GM21447 (cell line): ENCODE results near the gene GDPD5.
"Not testable (repeated sequence)": the region's sequence is repeated elsewhere in the genome, so short reads cannot be mapped to it uniquely, and the experiment has no call there.

Source experiments
- ATAC-seq: cut with Tn5 transposase; IDR thresholded peaks from one replicate; pipeline ENCODE4 v1.9.1; 2021; ENCODE audit not compliant: unreplicated experiment

Gene GDPD5

GRCh38 chr11:75430714-75431532 is 94.8 kb downstream of the GDPD5 start:
- ATAC-seq, result no peak

GRCh38 chr11:75429902-75430713 is 95.6 kb downstream of the GDPD5 start:
- ATAC-seq, result no peak

GRCh38 chr11:75429641-75429901 is 96.2 kb downstream of the GDPD5 start:
- no peak for ATAC-seq

GRCh38 chr11:75428989-75429640 is 96.6 kb downstream of the GDPD5 start:
- no peak for ATAC-seq

GRCh38 chr11:75428281-75428724 is 97.4 kb downstream of the GDPD5 start:
- ATAC-seq, result peak; percentile 63

GRCh38 chr11:75427181-75427580 is 98.6 kb downstream of the GDPD5 start:
- no peak for ATAC-seq

- ATAC-seq, result no peak
These were observed 99.0 kb downstream of the GDPD5 start for GRCh38 chr11:75426720-75427086.

- no peak for ATAC-seq
These were observed 100.3 kb downstream of the GDPD5 start for GRCh38 chr11:75425422-75425821.

GRCh38 chr11:75424396-75424795 is 101.3 kb downstream of the GDPD5 start:
- no peak for ATAC-seq

- no peak for ATAC-seq
These were observed 102.0 kb downstream of the GDPD5 start for GRCh38 chr11:75423721-75424120.

GRCh38 chr11:75422248-75423231 is 103.2 kb downstream of the GDPD5 start:
- no peak for ATAC-seq

GRCh38 chr11:75421902-75422247 is 103.9 kb downstream of the GDPD5 start:
- ATAC-seq, result no peak

GRCh38 chr11:75421035-75421602 is 104.6 kb downstream of the GDPD5 start:
- ATAC-seq, result no peak

- no peak for ATAC-seq
These were observed 105.3 kb downstream of the GDPD5 start for GRCh38 chr11:75420224-75421034.

- no peak for ATAC-seq
These were observed 111.9 kb downstream of the GDPD5 start for GRCh38 chr11:75413864-75414263.

GRCh38 chr11:75413146-75413545 is 112.6 kb downstream of the GDPD5 start:
- ATAC-seq, result not testable (repeated sequence)

- not testable (repeated sequence) for ATAC-seq
These were observed 115.8 kb downstream of the GDPD5 start for GRCh38 chr11:75409971-75410370.

GRCh38 chr11:75408957-75409219 is 116.9 kb downstream of the GDPD5 start:
- no peak for ATAC-seq

GRCh38 chr11:75406338-75406777 is 119.4 kb downstream of the GDPD5 start:
- ATAC-seq, result no peak
